ENCODE data around the gene SHC2. TPM values are rescaled to one million over a fixed set of nuclear protein-coding genes. Genes with fewer than 3 reads are reported as not detected.

Gene SHC2
- total and polyA plus RNA-seq, 2 of the 13 experiments (the other 11 are each of a cell fraction or from before 2014, with no cell fraction given): 9.0 to 18.3 TPM

GRCh38 chr19:491146-491741, 30.4 kb upstream of the SHC2 start (continued):
- 0 out of 2 replicates have a peak, but pooled peaks have one; percentile 14 for TF ChIP-seq ZNF121 (CRISPR knock-in tag; IDR thresholded peaks at IDR 0.05)
- TF ChIP-seq, protein P1, sequence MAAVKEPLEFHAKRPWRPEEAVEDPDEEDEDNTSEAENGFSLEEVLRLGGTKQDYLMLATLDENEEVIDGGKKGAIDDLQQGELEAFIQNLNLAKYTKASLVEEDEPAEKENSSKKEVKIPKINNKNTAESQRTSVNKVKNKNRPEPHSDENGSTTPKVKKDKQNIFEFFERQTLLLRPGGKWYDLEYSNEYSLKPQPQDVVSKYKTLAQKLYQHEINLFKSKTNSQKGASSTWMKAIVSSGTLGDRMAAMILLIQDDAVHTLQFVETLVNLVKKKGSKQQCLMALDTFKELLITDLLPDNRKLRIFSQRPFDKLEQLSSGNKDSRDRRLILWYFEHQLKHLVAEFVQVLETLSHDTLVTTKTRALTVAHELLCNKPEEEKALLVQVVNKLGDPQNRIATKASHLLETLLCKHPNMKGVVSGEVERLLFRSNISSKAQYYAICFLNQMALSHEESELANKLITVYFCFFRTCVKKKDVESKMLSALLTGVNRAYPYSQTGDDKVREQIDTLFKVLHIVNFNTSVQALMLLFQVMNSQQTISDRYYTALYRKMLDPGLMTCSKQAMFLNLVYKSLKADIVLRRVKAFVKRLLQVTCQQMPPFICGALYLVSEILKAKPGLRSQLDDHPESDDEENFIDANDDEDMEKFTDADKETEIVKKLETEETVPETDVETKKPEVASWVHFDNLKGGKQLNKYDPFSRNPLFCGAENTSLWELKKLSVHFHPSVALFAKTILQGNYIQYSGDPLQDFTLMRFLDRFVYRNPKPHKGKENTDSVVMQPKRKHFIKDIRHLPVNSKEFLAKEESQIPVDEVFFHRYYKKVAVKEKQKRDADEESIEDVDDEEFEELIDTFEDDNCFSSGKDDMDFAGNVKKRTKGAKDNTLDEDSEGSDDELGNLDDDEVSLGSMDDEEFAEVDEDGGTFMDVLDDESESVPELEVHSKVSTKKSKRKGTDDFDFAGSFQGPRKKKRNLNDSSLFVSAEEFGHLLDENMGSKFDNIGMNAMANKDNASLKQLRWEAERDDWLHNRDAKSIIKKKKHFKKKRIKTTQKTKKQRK (IDR thresholded peaks at IDR 0.05; ENCODE audit: low read length): no peak
- no peak for TF ChIP-seq ZBTB7B (CRISPR knock-in tag; IDR thresholded peaks at IDR 0.05)
- no peak for TF ChIP-seq SALL2 (CRISPR knock-in tag; IDR thresholded peaks at IDR 0.05)
- TF ChIP-seq CBFB (CRISPR knock-in tag; IDR thresholded peaks at IDR 0.05): no peak
- no peak for TF ChIP-seq RFXANK (CRISPR knock-in tag; IDR thresholded peaks at IDR 0.05)
- TF ChIP-seq, protein P2, sequence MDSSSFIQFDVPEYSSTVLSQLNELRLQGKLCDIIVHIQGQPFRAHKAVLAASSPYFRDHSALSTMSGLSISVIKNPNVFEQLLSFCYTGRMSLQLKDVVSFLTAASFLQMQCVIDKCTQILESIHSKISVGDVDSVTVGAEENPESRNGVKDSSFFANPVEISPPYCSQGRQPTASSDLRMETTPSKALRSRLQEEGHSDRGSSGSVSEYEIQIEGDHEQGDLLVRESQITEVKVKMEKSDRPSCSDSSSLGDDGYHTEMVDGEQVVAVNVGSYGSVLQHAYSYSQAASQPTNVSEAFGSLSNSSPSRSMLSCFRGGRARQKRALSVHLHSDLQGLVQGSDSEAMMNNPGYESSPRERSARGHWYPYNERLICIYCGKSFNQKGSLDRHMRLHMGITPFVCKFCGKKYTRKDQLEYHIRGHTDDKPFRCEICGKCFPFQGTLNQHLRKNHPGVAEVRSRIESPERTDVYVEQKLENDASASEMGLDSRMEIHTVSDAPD (CRISPR knock-in tag; IDR thresholded peaks at IDR 0.05): no peak
- TF ChIP-seq ARNTL (CRISPR knock-in tag; IDR thresholded peaks at IDR 0.05): no peak
- TF ChIP-seq ZNF619 (CRISPR knock-in tag; IDR thresholded peaks at IDR 0.05): no peak
- no peak for TF ChIP-seq FOXA1 (IDR thresholded peaks at IDR 0.05)
- TF ChIP-seq FOXA1 (CRISPR knock-in tag; IDR thresholded peaks at IDR 0.05): no peak
- TF ChIP-seq TIGD3 (CRISPR knock-in tag; IDR thresholded peaks at IDR 0.05; ENCODE audit: borderline replicate concordance): no peak
- peak; percentile 67 for TF ChIP-seq KDM2A (CRISPR knock-in tag; IDR thresholded peaks at IDR 0.05; ENCODE audit: borderline replicate concordance, low read depth)
- no peak for TF ChIP-seq ZC3H4 (CRISPR knock-in tag; IDR thresholded peaks at IDR 0.05; ENCODE audit: borderline replicate concordance)
- TF ChIP-seq ZNF556 (CRISPR knock-in tag; IDR thresholded peaks at IDR 0.05; ENCODE audit: borderline replicate concordance): 0 out of 2 replicates have a peak, but pooled peaks have one; percentile 47
- TF ChIP-seq ZNF724P (CRISPR knock-in tag; IDR thresholded peaks at IDR 0.05; ENCODE audit: borderline replicate concordance): no peak
- TF ChIP-seq ZNF510 (CRISPR knock-in tag; IDR thresholded peaks at IDR 0.05; ENCODE audit: low read depth): peak; percentile 42; the same call in 1 of the 2 replicates
- no peak for TF ChIP-seq CBX5 (CRISPR knock-in tag; IDR thresholded peaks at IDR 0.05; ENCODE audit: borderline replicate concordance)
- TF ChIP-seq GTF2F1 (IDR thresholded peaks at IDR 0.05; ENCODE audit: low read length): no peak
- TF ChIP-seq ZNF430 (CRISPR knock-in tag; IDR thresholded peaks at IDR 0.05): 0 out of 2 replicates have a peak, but pooled peaks have one; percentile 59
- no peak for TF ChIP-seq SOX6 (IDR thresholded peaks at IDR 0.05)
- TF ChIP-seq SOX6 (CRISPR knock-in tag; IDR thresholded peaks at IDR 0.05): no peak
- TF ChIP-seq FOSL2 (CRISPR knock-in tag; IDR thresholded peaks at IDR 0.05): no peak
- TF ChIP-seq NFATC3 (CRISPR knock-in tag; IDR thresholded peaks at IDR 0.05): no peak
- no peak for TF ChIP-seq DNMT1 (CRISPR knock-in tag; IDR thresholded peaks at IDR 0.05)
- no peak for TF ChIP-seq ZNF24 (IDR thresholded peaks at IDR 0.05)
- TF ChIP-seq ATAD3A (CRISPR knock-in tag; IDR thresholded peaks at IDR 0.05): no peak
- TF ChIP-seq ZNF883 (CRISPR knock-in tag; IDR thresholded peaks at IDR 0.05; ENCODE audit: not compliant biosample characterization): peak; percentile 39
- TF ChIP-seq TBL1XR1 (IDR thresholded peaks at IDR 0.05; ENCODE audit: borderline replicate concordance, low read length, partially characterized antibody): no peak
